ENCODE results near the gene MFSD12.

GRCh38 chr19:3546119-3546518 lies 11.3 kb downstream of the MFSD12 start:
- TF ChIP-seq SUZ12 (IDR thresholded peaks at IDR 0.05; ENCODE audit: extremely low read depth, insufficient read depth, insufficient read length) (no peak), ZNF274 (IDR thresholded peaks at IDR 0.05; ENCODE audit: low read depth, low read length) (no peak), YY1 (IDR thresholded peaks at IDR 0.05; ENCODE audit: insufficient read depth, insufficient read length) (no peak)

Data from NT2/D1 (cell line).